ENCODE measurements around the gene TUSC2. TPM values are rescaled to one million over a fixed set of nuclear protein-coding genes. Genes with fewer than 3 reads are reported as not detected.

The TUSC2 gene
- total and polyA plus RNA-seq, 2 of the 13 experiments (the other 11 are each of a cell fraction or from before 2014, with no cell fraction given): 36.7 to 39.1 TPM

- no peak for TF ChIP-seq ZNF496 (CRISPR knock-in tag; IDR thresholded peaks at IDR 0.05; ENCODE audit: insufficient replicate concordance)
- TF ChIP-seq HNF4G (IDR thresholded peaks at IDR 0.05; ENCODE audit: borderline replicate concordance, low read depth, low read length): no peak
- no peak for TF ChIP-seq HNF4G (CRISPR knock-in tag; IDR thresholded peaks at IDR 0.05; ENCODE audit: borderline replicate concordance, low read depth)
- TF ChIP-seq JDP2 (CRISPR knock-in tag; IDR thresholded peaks at IDR 0.05; ENCODE audit: borderline replicate concordance): no peak
- no peak for TF ChIP-seq ZNF275 (CRISPR knock-in tag; IDR thresholded peaks at IDR 0.05; ENCODE audit: borderline replicate concordance)
- TF ChIP-seq ZBTB14 (CRISPR knock-in tag; IDR thresholded peaks at IDR 0.05): no peak
- TF ChIP-seq ARNT2 (CRISPR knock-in tag; IDR thresholded peaks at IDR 0.05; ENCODE audit: low read depth): no peak
- no peak for TF ChIP-seq MXD3 (CRISPR knock-in tag; IDR thresholded peaks at IDR 0.05)
- TF ChIP-seq NR3C1 (CRISPR knock-in tag; IDR thresholded peaks at IDR 0.05): no peak
- no peak for TF ChIP-seq ZNF33A (CRISPR knock-in tag; IDR thresholded peaks at IDR 0.05; ENCODE audit: borderline replicate concordance)
- TF ChIP-seq RNF219 (CRISPR knock-in tag; IDR thresholded peaks at IDR 0.05): no peak
- peak; percentile 2 for TF ChIP-seq TEAD3 (CRISPR knock-in tag; optimal IDR thresholded peaks at IDR 0.05; ENCODE audit: borderline replicate concordance)
- no peak for TF ChIP-seq RFXAP (CRISPR knock-in tag; IDR thresholded peaks at IDR 0.05; ENCODE audit: borderline replicate concordance)
- no peak for TF ChIP-seq KMT2A (CRISPR knock-in tag; IDR thresholded peaks at IDR 0.05)
- TF ChIP-seq CBX5 (CRISPR knock-in tag; IDR thresholded peaks at IDR 0.05; ENCODE audit: borderline replicate concordance): no peak
- TF ChIP-seq ZNF205 (CRISPR knock-in tag; IDR thresholded peaks at IDR 0.05): no peak
- TF ChIP-seq RARA (CRISPR knock-in tag; IDR thresholded peaks at IDR 0.05): no peak
- TF ChIP-seq DMAP1 (CRISPR knock-in tag; IDR thresholded peaks at IDR 0.05): no peak; the same call in 1 of the 2 replicates
- TF ChIP-seq U2AF1 (optimal IDR thresholded peaks at IDR 0.05; ENCODE audit: low read depth, low read length): no peak
- 0 out of 2 replicates have a peak, but pooled peaks have one; percentile 15 for TF ChIP-seq JUNB (CRISPR knock-in tag; IDR thresholded peaks at IDR 0.05; ENCODE audit: borderline replicate concordance)
- no peak for TF ChIP-seq ZNF713 (CRISPR knock-in tag; IDR thresholded peaks at IDR 0.05)
- TF ChIP-seq ZBTB43 (CRISPR knock-in tag; conservative IDR thresholded peaks at IDR 0.05): no peak
- no peak for TF ChIP-seq ZNF44 (CRISPR knock-in tag; IDR thresholded peaks at IDR 0.05)
- no peak for TF ChIP-seq ZNF260 (CRISPR knock-in tag; IDR thresholded peaks at IDR 0.05; ENCODE audit: borderline replicate concordance, low read depth)
These were observed 25.7 kb downstream of the TUSC2 start (continued) for GRCh38 chr3:50302095-50303012.

Measured in HepG2 (cell line).